GM19023 (cell line): Measurements from ENCODE around the gene NTNG2.

Experiments used
- ATAC-seq: cut with Tn5 transposase; IDR thresholded peaks from one replicate; pipeline ENCODE4 v1.9.1; 2021; ENCODE audit warnings: mild to moderate bottlenecking, moderate library complexity; ENCODE audit not compliant: unreplicated experiment

Gene NTNG2

DNA sequence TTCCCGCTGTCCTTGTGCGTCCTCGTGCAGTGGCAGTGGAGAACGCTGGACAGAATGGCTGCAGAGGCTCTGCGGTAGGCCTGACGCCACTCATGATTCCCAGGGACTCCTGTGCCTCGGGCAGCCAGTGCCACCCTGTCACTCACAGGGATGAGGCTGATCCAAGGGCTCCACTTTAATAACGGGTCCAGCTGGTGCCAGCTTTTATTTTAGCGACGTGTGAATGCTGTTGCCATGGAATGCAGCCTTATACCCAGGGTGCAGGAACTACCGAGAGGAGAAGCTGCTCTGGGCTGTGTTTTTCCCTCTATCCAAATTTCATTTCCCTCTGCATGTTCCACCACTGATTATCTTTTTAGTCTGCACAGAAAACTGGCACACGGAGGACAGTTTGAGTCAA lies 15.8 kb upstream of the NTNG2 start:
- no peak for ATAC-seq

DNA sequence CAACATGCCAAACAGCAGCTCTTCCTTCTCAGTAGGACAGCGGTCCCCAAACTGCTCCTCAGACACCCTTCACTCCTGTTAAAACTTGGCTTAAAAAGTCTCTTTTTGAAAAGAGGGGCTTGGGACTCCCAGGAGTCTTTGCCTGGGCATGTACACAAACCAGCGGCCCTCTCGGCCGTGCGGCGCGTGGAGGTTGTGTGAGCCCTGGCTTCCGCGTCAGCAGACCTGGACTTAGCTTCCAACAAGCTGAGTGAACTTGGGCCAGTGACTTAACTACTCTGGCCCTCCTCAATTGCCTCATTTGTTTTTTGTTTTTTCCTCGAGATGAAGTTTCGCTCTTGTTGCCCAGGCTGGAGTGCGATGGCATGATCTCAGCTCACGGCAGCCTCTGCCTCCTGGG lies 15.3 kb upstream of the NTNG2 start:
- no peak for ATAC-seq

DNA sequence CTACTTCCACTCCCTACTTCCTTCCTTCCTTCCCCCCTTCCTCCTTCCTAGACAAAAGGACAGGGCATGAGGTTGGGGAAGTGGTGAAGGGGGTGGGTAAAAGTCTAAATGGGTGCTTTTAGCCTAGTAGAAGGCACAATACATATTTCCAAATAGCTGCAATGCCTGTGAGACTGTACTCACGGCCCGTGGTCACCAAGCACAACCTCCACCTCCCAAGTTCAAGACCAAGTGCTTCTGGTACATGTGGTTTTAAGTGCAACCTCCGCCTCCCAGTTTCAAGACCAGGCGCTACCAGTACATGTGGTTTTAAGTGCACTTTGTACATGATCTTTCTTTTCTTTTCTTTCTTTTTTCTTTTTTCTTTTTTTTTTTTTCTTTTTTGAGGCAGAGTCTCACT lies 14.5 kb upstream of the NTNG2 start:
- no peak for ATAC-seq

DNA sequence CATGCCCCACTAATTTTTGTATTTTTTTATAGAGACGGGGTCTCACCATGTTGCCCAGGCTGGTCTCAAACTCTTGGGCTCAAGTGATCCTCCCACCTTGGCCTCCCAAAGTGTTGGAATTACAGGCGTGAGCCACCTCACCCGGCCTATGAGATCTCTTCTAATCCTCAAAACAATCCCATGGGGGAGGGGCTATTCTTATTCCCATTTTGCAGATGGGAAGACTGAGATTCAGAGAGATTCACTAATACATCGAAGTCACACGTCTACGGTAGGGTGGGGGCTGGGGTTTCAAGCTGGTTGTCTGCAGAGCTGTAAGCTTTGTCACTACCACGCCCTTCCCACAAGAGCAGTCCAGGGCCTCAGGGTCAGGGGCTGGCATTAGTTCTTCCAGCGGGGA lies 14.0 kb upstream of the NTNG2 start:
- ATAC-seq, result no peak

DNA sequence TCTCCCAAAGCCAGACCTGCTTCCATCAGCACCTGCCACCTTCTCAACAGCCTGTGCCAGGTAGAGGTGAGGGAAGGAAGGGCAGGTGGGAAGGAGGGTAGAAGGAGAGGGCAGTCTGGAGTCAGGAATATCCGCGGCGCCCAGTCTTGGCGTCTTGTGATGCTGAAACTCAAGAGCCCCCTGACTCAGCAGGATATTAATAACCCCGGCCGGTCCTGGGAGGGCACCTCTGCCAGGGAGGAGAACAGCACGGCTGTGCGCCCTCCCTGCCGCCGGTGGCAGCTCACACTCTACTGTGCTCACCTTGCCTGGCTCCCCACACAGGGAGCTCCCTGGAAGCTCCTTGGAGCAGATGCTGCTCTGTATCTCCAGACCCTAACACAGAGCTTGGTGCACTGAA lies 11.6 kb upstream of the NTNG2 start:
- no peak for ATAC-seq

DNA sequence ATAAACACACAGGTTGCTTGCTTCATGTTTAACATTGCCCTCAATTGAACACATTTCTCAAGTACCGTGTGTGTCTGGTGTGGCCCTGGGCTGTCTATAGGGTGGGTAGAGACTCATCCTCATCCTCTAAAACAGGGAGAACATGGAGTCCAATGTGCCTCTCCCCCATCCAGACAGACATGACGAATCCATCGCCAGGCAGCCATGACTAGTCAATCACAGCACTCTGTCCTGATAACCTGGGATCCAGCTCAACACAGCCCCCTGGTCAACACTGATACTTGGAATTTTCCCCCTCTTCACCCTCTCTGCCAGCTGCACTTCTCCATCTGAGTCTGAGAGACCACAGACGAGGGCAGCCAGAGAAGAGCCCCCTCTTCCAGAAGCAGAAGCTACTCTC lies 10.7 kb upstream of the NTNG2 start:
- ATAC-seq, result no peak

DNA sequence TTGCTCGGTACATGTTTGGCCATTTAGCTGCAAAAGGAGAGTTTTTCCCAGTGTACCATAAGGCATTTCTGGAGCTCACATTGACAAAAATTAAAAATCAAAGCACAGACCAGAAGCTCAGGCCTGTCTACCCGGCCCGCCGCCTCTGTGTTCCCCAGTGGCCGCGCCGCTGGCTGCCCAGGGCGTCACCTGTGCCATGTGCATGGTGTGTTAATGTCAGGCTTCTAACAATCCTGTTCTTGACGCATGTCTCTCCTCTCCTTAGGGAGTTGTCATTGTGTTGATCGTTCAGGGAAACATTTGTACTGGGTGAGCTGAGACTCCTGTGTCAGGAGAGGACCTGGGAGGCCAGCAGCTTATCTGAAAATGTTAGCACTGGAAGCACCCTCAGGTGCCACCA lies 9.6 kb upstream of the NTNG2 start:
- no peak for ATAC-seq

DNA sequence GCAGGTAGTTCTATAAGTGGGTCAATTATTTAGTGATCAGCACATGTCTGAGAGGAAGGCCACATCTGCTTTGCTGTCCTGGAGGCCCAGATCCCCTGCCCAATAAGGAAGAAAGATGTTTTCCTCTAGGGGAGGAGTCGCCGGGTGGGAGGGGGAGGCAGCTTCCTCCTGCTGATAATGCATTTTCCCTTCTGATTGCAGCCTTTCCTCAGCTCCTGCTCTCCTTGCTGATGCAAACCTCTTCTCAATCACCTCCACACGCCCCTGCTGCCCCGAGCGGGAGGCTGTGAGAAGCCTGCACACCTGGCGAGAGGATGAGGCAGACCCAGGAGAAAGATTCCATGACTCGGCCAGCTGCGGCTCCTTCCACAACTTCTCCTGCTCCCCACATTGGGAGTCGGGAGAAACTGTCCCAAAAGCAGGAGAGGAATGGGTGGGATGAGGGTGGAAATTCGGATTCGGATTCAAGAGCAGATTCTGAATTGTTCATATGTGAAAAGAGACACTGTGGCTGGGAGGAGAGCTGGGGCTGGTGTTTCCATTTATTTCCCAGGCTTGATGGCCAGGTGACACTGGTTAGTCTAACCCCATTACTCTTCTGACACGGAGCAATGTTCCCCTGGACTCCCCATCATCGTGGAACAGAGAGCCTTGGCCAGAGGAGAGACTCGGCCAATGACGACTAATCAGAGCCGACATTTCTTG lies 6.8 kb upstream of the NTNG2 start:
- ATAC-seq, result no peak

DNA sequence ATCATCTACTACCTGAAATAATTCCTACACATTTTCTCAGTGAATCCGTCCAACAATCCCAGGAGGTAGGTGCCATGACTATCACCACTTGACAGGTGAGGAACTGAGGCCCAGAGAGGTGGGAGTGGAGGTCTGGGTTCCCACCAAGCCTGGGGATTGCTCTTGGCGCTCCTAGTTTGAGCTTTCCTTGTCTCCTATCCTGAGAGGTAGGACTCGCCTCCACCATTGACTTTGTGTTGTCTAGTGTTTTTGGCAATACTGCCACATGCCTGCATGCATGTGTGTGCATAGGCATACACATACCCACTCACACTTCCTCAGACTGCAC lies 6.3 kb upstream of the NTNG2 start:
- ATAC-seq, result no peak

DNA sequence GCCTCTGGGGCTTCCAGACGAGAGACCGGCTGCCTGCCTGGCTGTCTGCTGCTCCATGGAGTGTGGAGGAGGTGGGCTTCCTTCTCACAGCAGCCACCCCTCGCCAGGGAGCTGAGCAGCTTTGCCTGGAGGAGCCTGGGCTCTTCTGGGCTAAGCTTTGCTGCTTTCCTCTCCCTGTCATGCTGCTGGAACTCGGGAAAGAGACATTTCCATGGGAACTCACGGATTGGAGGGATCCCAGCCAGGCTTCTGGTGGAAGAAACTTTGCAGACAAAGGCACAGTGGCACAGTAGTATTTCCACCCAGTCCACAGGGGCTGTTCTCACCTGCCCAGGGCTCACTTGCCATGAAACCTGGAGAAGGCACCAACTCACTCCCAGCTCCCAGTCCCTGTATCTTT lies 5.6 kb upstream of the NTNG2 start:
- no peak for ATAC-seq

DNA sequence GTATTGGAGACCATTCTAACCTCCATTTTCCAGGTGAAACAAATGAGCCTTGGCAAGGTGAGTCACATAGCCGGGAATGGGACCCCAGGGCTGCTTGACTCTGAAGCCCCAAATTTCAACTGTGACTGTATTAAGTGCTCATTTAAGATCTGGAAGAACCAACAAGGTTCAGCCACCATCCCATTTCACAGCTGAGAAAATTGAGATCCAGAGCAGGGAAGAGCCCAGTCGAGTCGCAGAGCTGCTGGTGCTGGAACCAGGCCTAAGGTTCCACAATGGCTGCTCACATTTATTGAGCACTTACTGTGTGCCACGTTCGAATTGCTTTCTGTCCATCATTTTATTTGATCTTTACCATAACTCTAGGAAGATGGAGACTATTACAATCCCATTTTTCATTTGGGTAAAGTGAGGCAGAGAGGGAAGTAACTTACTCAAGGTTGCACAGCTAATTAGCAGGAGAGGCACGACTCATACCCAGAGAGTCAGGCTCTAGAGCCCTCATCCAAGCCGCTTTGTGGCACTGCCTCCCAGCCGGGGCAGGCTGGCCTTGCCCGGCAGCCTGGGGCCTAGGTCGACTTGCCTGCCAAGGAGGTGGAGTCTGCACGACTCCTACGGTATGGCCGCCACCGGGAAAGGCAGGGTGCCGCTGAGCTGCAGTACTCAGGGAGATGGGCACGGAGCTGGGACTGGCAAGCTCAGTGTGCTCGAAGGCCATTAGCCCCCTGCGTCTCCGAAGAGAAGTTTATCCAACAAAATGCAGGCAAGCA lies 4.3 kb upstream of the NTNG2 start:
- ATAC-seq, result no peak

DNA sequence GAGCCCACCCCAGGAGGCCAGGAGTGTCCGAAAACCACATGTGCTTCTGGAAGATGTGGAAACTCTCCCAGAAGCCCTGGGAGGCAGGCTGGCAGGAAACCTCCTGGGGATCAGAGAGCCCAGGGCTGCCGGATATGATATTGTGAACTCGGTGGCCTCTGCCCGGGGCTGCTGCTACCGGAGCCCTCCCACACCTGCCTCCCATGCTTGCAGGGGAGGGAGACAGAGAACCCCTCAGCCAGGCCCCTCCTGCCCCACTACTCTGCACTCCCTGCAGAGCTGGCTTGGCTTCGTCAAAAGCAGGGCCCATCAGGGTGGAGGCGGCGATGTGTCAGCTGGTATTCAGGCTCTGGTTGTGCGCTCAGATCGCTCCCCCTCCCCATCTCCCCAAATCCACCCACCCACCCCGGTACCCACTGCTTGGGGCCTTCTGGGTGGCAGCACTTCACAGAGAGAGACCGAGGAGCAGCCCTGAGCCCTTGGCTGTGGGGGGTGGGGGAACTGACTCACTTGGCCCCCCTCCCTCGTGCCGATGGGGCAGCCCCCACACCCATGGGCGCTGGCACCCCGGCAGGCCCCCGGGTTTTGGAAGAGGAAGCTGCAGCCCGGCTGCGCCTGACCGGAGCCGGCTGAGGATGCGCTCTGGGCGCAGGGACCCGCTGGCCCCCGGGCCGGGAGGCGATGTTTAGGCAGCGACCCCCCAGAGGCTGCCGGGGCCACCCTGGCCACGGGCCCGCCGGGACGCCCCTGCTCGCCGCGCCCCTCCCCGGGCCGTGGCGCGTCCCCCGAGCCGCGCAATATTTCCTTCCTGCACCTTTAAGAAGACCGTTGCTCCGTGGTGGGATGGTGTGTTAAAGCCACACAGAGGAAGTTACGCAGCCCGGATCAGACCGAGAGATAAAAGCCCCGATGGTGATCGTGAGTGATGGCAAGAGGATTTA lies 786 bp upstream of the NTNG2 start:
- no peak for ATAC-seq

DNA sequence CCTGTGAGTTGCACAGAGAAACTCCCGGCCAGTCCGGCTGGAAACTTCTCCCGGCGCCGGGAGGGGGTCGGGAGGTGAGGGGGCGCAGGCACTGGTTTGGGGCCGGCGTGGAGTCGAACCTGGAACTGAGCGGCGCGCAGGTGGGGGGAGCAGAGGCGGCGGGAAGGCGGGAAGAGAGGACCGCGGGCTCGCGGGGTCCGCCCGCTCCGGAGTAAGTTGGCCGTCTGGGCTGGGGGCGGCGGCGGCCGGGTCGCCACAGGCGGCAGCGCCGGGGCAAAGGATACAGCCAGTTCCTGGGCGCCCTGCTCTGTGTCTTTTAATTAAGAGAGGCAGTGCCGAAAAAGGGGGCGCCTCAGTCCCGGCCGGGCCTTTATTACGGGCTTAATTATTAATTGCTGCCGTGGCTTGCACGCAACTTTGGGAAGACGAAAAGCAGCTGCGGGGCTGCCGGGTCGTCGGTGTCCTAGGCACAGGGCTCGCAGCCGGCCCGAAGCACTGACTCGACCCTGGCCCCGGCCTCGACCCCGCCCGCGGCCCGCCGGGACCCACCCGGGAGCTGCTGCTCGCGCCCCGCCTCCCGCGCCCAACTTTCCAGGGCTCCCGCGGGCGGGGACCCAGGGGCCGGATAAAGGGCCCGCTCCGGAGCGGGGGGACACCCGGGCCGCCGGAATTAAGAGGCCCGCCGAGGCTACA lies 1.1 kb downstream of the NTNG2 start:
- no peak for ATAC-seq

DNA sequence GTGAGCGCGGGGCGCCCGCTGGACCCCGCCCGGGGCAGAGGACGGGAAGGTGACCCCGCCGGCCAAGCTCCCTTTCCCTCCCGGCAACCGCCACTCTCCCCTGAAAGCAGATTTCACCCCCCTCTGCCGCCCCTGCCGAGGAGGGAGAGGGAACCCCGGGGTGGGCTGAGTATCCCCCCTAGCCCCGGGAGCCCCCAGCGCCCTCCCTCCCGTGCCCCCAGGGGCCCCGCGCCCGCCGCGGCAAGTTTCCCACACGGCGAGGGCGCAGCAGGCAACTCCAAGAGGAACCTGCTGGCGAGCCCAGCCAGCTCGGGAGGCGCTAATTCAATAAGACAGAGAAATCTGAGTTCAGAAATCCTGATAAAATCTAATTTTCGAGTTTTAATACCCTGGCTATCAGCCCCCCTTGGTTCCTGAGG lies 1.6 kb downstream of the NTNG2 start:
- ATAC-seq, result no peak

DNA sequence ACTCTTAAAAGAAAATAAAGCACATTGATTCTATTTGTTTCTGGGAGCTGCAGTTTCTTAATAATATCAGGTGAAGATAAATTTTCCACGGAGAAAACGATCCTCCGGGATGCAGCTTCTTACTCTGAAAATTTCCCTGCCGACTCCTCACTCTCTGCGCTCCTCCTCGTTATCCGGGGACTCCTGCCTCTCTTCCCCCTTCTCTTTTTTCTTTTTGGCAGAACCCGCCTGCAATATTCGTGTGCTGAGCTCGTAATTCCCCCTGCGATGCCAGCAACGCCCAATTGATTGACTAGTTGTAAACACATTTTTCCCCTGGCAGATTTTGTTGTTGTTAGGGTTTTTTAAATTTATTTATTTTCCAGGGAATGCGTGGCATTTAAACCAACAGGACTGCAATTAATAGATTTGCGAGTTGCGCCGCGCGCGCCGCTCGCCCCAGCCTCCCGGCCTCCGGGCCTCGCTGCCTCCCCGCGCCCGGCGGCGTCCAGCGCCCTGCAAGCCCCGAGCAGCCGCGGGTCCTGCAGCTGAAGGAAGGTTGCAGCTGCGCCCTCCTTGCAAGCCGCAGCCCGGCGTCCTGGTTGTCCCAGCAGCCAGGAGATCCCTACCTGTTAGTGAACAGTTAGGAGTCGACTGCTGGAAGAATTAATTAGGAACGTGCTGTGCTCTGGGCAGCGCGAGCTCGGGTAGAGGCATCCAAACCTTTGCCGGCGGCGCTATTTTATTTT lies 2.2 kb downstream of the NTNG2 start:
- ATAC-seq, result no peak

DNA sequence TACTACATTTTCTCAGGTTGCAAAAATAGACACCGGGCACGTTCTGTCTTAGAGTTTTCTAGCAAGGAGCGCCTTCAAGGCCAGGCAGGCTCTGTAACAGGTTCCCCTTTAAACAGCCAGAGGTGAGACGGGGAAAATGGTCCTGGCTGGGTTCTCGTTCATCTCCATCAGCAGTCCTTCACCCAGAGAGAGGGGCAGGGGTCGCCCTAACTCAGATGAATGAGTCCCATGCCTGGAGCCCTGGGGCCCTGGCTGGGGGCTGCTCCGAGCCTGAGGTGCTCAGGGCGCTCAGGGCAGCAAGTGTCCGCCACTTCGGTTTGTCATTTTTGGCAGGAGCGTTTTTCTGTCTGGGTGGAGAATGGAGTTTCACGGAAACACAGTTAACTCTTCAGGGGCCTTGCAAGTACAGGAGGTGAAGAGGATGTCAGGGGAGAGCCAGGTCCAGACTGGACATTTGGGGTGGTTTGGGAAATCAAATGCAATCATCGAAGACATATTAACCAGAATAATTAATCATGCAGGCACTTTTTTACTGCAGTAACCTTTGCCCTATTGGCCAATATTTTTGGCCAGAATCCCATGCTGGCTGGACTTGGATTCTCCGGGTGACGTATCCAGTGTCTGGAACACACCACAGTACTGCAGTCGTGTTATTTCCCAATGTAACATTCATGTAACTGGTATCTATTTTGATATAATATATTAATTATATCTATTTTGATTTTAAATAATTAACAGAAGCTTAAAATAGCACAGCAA lies 2.9 kb downstream of the NTNG2 start:
- ATAC-seq, result no peak

DNA sequence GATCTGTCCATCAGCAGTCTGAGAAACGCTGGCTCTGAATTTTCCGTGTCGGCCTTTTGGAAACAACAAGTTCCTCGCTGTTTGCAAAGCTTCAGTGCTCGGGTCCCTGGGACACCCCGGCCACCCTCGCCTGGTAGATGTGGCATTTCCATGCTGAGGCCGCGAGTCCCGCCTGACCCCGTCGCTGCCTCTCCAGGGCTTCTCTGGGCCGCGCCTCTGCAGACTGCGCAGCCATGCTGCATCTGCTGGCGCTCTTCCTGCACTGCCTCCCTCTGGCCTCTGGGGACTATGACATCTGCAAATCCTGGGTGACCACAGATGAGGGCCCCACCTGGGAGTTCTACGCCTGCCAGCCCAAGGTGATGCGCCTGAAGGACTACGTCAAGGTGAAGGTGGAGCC lies 4.7 kb downstream of the NTNG2 start:
- ATAC-seq, result no peak

DNA sequence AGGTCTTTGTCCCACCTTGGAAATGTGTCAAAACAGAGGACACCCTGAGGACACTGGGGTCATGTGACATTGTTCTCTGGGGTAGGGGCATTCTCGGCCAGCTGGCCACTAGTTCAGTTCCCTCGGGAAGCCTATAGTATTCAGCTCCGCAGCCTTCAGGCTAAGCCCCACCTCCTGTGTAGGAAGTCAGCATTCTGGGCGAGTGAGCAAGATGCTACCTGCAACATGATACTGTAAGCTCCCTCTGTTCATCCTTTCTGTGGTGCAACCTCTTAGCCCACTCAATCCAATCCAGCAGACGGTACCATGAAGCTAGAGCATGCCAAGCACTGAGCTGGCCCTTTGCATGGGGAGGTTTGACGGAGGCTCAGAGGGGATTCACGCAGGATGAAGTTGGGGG lies 5.3 kb downstream of the NTNG2 start:
- ATAC-seq, result no peak

DNA sequence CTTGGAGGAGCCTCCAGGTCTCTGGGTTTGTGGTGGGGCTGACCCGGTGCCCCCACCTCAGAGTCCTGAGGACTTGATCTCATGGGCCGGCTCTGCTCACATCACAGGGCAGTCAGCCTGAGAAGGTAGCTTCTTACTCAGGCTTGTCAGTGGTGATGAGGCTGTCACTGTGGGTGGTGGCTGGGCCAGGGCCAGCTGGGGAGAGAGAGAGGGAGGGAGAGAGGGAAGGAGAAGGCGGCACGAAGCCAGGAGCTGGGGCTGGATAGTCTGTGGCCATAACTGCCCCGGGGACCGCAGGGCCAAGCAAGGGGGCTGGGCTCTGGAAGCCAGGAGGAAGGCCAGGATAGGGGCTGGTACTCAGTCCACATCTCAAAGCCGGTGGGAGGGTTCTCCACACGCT lies 6.5 kb downstream of the NTNG2 start:
- ATAC-seq, result no peak

DNA sequence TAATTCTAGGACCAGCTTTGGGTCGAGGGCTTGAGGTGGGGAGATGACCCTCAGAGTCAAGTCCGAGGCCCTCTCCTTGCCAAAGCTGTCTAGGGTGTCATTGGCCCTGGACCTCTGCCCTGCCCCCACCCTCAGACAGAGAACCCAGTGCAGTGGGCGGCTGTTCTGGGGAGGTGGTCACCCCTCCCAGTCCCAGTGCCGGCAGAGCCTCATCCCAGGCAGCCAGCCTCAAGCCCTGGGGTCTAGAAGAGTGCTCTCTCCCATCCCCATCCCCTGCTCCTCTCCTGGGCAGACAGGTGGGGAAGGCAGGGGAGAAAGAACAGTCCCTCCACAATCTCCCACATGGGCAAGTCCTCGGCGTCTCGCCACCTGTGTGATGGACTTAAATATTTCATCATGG lies 7.0 kb downstream of the NTNG2 start:
- ATAC-seq, result no peak
